Neuronal stem cell (in vitro differentiated cells): ENCODE measurements around the gene RTN4RL1.
"Not testable (repeated sequence)": the region's sequence is repeated elsewhere in the genome, so short reads cannot be mapped to it uniquely, and the experiment has no call there.

ENCODE experiments used
- DNase-seq: peaks from one replicate; pipeline ENCODE4 v3.0.0-alpha.2; 2013; ENCODE audit warnings: low spot score
- H2AFZ ChIP-seq: one replicate; pipeline ENCODE4 v1.6.1; 2013; ENCODE audit warnings: mild to moderate bottlenecking, low read length, inconsistent platforms
- H2AK5ac ChIP-seq: 2 replicates; pipeline ENCODE4 v1.6.1; 2013; ENCODE audit warnings: low read depth, mild to moderate bottlenecking, inconsistent platforms, low read length, moderate library complexity, mixed read lengths
- H2BK120ac ChIP-seq: 2 replicates; pipeline ENCODE4 v1.6.1; 2013; ENCODE audit warnings: low read depth, mild to moderate bottlenecking, inconsistent platforms, low read length, moderate library complexity, mixed read lengths
- H2BK12ac ChIP-seq: one replicate; pipeline ENCODE4 v1.6.1; 2013; ENCODE audit warnings: low read length, inconsistent platforms
- H2BK15ac ChIP-seq: 2 replicates; pipeline ENCODE4 v1.6.1; 2013; ENCODE audit warnings: mild to moderate bottlenecking, low read length, inconsistent platforms, mixed read lengths
- H2BK5ac ChIP-seq: one replicate; pipeline ENCODE4 v1.6.1; 2013; ENCODE audit warnings: inconsistent platforms, mild to moderate bottlenecking, low read length, moderate library complexity
- H3K14ac ChIP-seq: one replicate; pipeline ENCODE4 v1.6.1; 2013; ENCODE audit warnings: low read length, inconsistent platforms
- H3K18ac ChIP-seq: 2 replicates; pipeline ENCODE4 v1.6.1; 2013; ENCODE audit warnings: low read length, inconsistent platforms
- H3K23ac ChIP-seq: 2 replicates; pipeline ENCODE4 v1.6.1; 2013; ENCODE audit warnings: low read depth, mild to moderate bottlenecking, mixed read lengths, low read length, inconsistent platforms; ENCODE audit not compliant: poor library complexity
- H3K27ac ChIP-seq: replicated peaks from 3 replicates; pipeline ENCODE4 v1.5.1; 2013; ENCODE audit warnings: low read length, inconsistent platforms
- H3K27me3 ChIP-seq, 3 experiments: 2 replicates each; pipeline ENCODE4 v1.6.1; 2013; ENCODE audit warnings: low read length in 3 of 3, mild to moderate bottlenecking in 2 of 3, inconsistent platforms in 1 of 3, low read depth in 1 of 3, mixed read lengths in 1 of 3, moderate library complexity in 1 of 3; ENCODE audit not compliant: control insufficient read depth in 3 of 3, insufficient read depth in 3 of 3
- H3K36me3 ChIP-seq, 2 donors: replicated peaks in 1 of 2; 2 replicates each; pipeline ENCODE4 v1.6.1; 2013; ENCODE audit warnings: low read length in 2 of 2; ENCODE audit not compliant: control insufficient read depth in 2 of 2, insufficient read depth in 2 of 2
- H3K4ac ChIP-seq: 2 replicates; pipeline ENCODE4 v1.6.1; 2013; ENCODE audit warnings: inconsistent platforms, mild to moderate bottlenecking, low read length, moderate library complexity
- H3K4me1 ChIP-seq, 2 donors: 1 replicate in 1 of 2; 2 replicates in 1 of 2; pipeline ENCODE4 v1.6.1; 2013; ENCODE audit warnings: low read length in 2 of 2, low read depth in 1 of 2; ENCODE audit not compliant: control insufficient read depth in 2 of 2, insufficient read depth in 1 of 2
- H3K4me2 ChIP-seq: one replicate; pipeline ENCODE4 v1.6.1; 2013; ENCODE audit warnings: mild to moderate bottlenecking, low read length, inconsistent platforms; ENCODE audit not compliant: insufficient read depth, poor library complexity, severe bottlenecking
- H3K4me3 ChIP-seq, 2 donors: 2 replicates each; pipeline ENCODE4 v1.5.1; 2013; ENCODE audit warnings: low read length in 2 of 2, mild to moderate bottlenecking in 2 of 2, inconsistent platforms in 1 of 2, moderate library complexity in 1 of 2
- H3K79me1 ChIP-seq: one replicate; pipeline ENCODE4 v1.6.1; 2013; ENCODE audit warnings: low read depth, mild to moderate bottlenecking, inconsistent platforms, low read length, moderate library complexity
- H3K9ac ChIP-seq: one replicate; pipeline ENCODE4 v1.6.1; 2013; ENCODE audit warnings: mild to moderate bottlenecking, low read depth, low read length, inconsistent platforms; ENCODE audit not compliant: poor library complexity
- H3K9me3 ChIP-seq, 2 donors: replicated peaks in 1 of 2; 2 replicates each; pipeline versions ENCODE3 to v1.6.1; 2013; ENCODE audit warnings: low read length in 2 of 2, mild to moderate bottlenecking in 2 of 2, inconsistent platforms in 1 of 2, low read depth in 1 of 2, mixed read lengths in 1 of 2, moderate library complexity in 1 of 2; ENCODE audit not compliant: control insufficient read depth in 2 of 2, insufficient read depth in 1 of 2
- H4K8ac ChIP-seq: one replicate; pipeline ENCODE4 v1.6.1; 2013; ENCODE audit warnings: low read depth, mild to moderate bottlenecking, inconsistent platforms, low read length, moderate library complexity
- H4K91ac ChIP-seq: one replicate; pipeline ENCODE4 v1.6.1; 2013; ENCODE audit warnings: low read length, low read depth, mild to moderate bottlenecking, inconsistent platforms; ENCODE audit not compliant: poor library complexity
- WGBS, 2 donors: extraction: QIAGEN DNeasy Blood & Tissue Kit; methylation state at CpG; one replicate each; pipeline ENCODE4 v1.1.7; 2013; ENCODE audit warnings: missing lambda C conversion rate in 2 of 2, mixed read lengths in 1 of 2; ENCODE audit not compliant: insufficient read length in 2 of 2, insufficient replicate concordance in 1 of 2; ENCODE audit errors: extremely low coverage in 2 of 2; 5-methylcytosine and 5-hydroxymethylcytosine counted together

RTN4RL1 gene

DNA sequence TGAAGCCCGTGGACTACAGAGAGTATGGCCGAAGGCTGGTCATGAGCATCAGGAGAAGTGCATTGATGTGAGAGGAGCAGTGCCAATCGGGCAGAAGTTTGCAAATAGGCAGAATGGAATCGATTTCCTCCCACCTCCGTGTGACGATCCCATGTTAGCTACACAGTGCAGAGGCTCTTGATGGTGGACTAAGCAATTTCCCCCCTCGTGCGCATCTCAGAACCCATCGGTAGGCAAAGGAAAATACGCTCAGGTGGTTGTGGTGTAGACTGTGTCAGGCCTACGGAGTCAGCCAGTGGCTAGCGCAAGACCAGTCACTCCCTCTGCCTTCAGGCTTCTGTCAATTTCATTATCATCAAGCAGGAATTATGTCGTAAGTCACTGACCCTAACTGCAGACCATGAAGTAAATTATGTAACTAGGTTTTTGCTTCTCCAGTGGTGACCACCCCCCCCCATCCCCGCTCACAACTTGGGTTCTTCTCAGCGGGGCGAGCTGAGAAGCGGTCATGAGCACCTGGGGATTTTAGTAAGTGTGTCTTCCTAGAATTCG is 128.0 kb downstream of the RTN4RL1 start:
- Histone ChIP-seq H2BK120ac (no peak overlapping the region), H4K91ac (no peak overlapping the region), H3K14ac (no peak overlapping the region), H2BK5ac (peak overlapping the region; percentile 71), H3K27me3 (no peaks in the 10 kb centered on the region), H2BK12ac (no peak overlapping the region), H3K36me3 (peaks cover 29 to 74% of the 10 kb centered on the region in 2 donors), H3K9ac (no peak overlapping the region), H3K4ac (no peak overlapping the region), H3K4me1 (no peaks in the 10 kb centered on the region), H3K9me3 (no peaks in the 10 kb centered on the region), H4K8ac (no peak overlapping the region), H2AFZ (no peak overlapping the region), H2AK5ac (no peak overlapping the region), H3K27ac (no peak overlapping the region), H3K18ac (no peak overlapping the region), H3K4me3 (no peak overlapping the region), H3K4me2 (no peak overlapping the region), H2BK15ac (no peak overlapping the region), H3K79me1 (no peaks in the 10 kb centered on the region), H3K23ac (no peak overlapping the region)
- no CpG with 5 or more reads among the region's 18 CpGs for WGBS, 2 donors
- no peak for DNase-seq

DNA sequence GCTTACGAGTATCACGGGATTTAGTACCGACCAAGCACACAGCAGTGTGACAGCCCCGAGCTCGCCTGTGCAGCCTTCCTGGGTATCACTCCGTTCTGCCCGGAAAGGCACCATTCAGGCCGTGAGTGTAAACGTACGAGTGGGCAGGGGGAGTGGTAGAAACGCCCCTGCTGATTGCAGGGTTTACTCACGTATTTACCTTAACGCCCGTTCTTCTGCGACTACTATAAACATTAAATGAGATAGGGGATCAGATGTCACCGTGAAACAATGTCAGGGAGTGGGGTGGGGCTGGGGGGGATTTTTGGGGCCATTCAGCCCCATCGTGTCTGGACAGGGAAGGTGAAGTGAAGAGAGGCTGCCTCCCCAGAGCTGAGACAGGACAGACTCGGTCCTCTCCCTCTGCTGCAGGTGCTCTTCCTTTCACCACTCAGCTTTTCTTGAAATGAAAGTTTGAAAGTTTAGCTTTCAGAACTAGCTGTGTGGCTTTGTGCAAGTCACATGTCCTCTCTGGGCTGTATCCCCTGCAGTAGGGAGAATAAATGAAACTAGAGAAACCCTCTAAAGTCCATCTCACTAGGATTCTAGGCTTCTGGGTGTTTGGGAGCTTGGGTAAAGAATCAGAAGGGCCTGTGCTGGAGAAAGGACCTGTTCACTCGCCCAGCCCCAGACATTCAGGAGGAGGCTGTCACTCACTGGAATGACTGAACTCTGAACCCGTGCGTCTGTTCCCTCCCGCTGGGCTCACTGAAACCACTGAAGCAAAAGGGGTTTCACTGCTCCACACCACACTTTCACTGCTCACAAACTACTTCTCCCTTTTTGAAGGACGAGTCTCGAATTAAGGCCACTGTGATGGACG is 128.7 kb downstream of the RTN4RL1 start:
- Histone ChIP-seq H3K14ac (no peak overlapping the region), H3K4me2 (no peak overlapping the region), H2AFZ (no peak overlapping the region), H3K27ac (no peak overlapping the region), H3K36me3 (peaks cover 29 to 81% of the 10 kb centered on the region in 2 donors), H3K23ac (no peak overlapping the region), H2BK5ac (no peak overlapping the region), H3K4me3 (no peak overlapping the region), H3K4me1 (no peaks in the 10 kb centered on the region), H3K79me1 (no peaks in the 10 kb centered on the region), H2BK120ac (no peak overlapping the region), H3K4ac (no peak overlapping the region), H3K9me3 (no peaks in the 10 kb centered on the region), H4K91ac (no peak overlapping the region), H3K18ac (no peak overlapping the region), H3K9ac (no peak overlapping the region), H4K8ac (no peak overlapping the region), H2BK15ac (no peak overlapping the region), H3K27me3 (no peaks in the 10 kb centered on the region), H2AK5ac (no peak overlapping the region), H2BK12ac (no peak overlapping the region)
- DNase-seq: no peak
- no CpG with 5 or more reads among the region's 25 CpGs for WGBS, 2 donors

DNA sequence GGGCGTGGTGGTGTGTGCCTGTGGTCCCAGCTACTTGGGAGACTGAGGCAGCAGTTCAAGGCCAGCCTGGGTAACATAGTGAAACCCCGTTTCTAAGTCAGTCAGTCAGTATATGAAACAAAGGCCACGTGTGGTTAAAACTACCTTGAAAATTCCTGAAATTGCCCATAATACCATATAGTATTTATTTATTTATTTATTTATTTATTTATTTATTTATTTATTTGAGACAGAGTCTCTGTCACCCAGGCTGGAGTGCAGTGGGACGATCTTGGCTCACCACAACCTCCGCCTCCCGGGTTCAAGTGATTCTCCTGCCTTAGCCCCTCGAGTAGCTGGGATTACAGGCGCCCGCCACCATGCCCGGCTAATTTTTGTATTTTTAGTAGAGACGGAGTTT is 129.7 kb downstream of the RTN4RL1 start:
- H2BK12ac ChIP-seq, H4K8ac ChIP-seq, H3K4me3 ChIP-seq, H2BK5ac ChIP-seq, H3K23ac ChIP-seq, H4K91ac ChIP-seq, H3K79me1 ChIP-seq, H2AK5ac ChIP-seq, H3K9ac ChIP-seq, H2BK120ac ChIP-seq, H3K4me1 ChIP-seq, DNase-seq, H3K4ac ChIP-seq, H3K4me2 ChIP-seq, H3K18ac ChIP-seq, H2AFZ ChIP-seq, H3K14ac ChIP-seq, H3K9me3 ChIP-seq, H3K27me3 ChIP-seq, H2BK15ac ChIP-seq, H3K27ac ChIP-seq: not testable (repeated sequence)
- peaks cover 35 to 91% of the 10 kb centered on the region in 2 donors for H3K36me3 ChIP-seq
- no CpG with 5 or more reads among the region's 11 CpGs for WGBS, 2 donors

DNA sequence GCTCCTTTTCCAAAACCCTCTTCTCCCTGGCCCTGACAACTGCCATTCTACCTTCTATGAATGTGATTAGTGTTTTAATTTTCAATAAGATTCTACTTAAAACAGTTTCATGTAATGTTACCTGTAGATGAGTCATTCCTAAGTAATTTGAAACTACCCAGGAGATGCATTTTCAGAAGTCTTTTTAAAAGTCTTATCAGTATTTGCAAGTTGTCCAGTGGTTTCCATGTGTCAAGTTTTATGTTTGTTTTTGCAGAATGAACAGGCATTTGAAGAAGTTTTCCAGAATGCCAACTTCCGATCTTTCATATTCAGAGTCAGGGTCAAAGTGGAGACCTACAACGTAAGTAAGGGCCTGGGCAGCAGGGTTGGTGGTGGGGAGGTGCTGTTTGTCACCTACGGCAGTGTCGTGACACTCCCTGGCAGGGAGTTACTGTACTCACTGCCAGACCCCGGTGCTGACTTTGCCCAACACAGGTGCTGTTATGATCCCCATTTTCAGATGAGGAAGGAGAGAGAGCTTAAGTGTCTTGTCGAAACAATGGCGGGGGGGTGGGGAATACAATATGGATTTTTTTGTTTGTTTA is 130.3 kb downstream of the RTN4RL1 start:
- Histone ChIP-seq H3K27me3 (no peaks in the 10 kb centered on the region), H3K4me1 (no peaks in the 10 kb centered on the region), H3K4me2 (no peak overlapping the region), H3K9ac (no peak overlapping the region), H2AFZ (no peak overlapping the region), H3K36me3 (peaks cover 37 to 95% of the 10 kb centered on the region in 2 donors), H3K9me3 (no peaks in the 10 kb centered on the region), H3K79me1 (no peaks in the 10 kb centered on the region), H4K91ac (no peak overlapping the region), H3K4me3 (peak overlapping the region in 1 of 2 donors; percentile 7), H2BK5ac (no peak overlapping the region), H3K27ac (no peak overlapping the region), H2AK5ac (no peak overlapping the region), H2BK120ac (no peak overlapping the region), H3K23ac (no peak overlapping the region), H4K8ac (no peak overlapping the region), H3K14ac (no peak overlapping the region), H3K4ac (no peak overlapping the region), H3K18ac (no peak overlapping the region), H2BK15ac (no peak overlapping the region), H2BK12ac (no peak overlapping the region)
- no peak for DNase-seq
- WGBS, 2 donors: no CpG with 5 or more reads among the region's 7 CpGs
